Left ventricle myocardium superior (tissue), 1 donor: ENCODE data around the gene LIN52. TPM values are rescaled to one million over a fixed set of nuclear protein-coding genes. Genes with fewer than 3 reads are reported as not detected.
"Not testable (repeated sequence)": the region's sequence is repeated elsewhere in the genome, so short reads cannot be mapped to it uniquely, and the experiment has no call there.

Experiments used
- ATAC-seq: fragments of 200-7000 bp; cut with Tn5 transposase; one replicate; pipeline ENCODE4 v1.9.1; 2020; ENCODE audit warnings: mild to moderate bottlenecking, moderate library complexity
- DNase-seq: peaks from one replicate; pipeline ENCODE4 v3.0.0-alpha.2; 2020
- intact Hi-C: fragments of 100-400 bp; cut with micrococcal nuclease; formaldehyde crosslinking; loops from one replicate; pipeline ENCODE4 v1.11.0; 2022
- total RNA-seq: library from RNA; stranded (reverse); fragmentation: NEBNext Ultra II Directional; extraction: Animal tissue kit (Norgen Biotek cat#: 25700); gene quantifications from one replicate; pipeline ENCODE4 v1.2.1, GENCODE V29; 2021
- donor health status: DM: no; HTN: yes; CAD: no; lungs with severe emphysema.

The LIN52 gene
- total RNA-seq, 1 donor from 2014 or later = 6.9 TPM

DNA sequence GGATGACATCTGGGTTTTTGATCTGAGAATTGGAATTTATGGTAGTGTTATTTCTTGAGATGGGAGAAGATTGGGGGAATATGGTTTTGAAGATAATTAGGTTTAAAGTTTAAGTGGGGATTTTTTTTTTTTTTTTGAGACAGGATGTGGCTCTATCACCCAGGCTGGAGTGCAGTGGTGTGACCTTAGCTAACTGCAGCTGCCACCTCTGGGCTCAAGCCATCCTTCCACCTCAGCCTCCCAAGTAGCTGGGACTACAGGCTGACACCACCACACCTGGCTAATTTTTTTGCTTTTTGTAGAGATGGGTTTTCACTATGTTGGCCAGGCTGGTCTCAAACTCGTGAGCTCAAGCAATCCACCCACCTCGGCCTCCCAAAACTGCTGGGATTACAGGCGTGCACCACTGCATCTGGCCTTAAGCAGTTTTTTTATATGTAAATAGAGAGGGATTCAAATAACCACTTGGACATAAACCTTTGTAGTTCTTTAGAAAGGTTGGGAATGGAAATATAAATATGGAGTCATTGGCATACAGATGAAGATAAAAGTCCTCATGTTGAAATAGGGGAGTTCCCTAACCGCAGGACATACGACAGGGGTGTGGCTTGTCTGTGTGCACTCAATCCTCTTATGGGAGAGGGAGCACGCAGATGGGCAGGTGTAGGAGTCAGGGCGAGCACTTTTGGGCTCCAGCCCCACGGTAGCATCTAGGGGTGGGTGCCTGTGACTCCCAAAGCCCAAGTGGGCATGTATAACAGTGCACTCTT, 4.7 kb downstream of the LIN52 start:
- intact Hi-C loops = no loop called here
- no peak for ATAC-seq

DNA sequence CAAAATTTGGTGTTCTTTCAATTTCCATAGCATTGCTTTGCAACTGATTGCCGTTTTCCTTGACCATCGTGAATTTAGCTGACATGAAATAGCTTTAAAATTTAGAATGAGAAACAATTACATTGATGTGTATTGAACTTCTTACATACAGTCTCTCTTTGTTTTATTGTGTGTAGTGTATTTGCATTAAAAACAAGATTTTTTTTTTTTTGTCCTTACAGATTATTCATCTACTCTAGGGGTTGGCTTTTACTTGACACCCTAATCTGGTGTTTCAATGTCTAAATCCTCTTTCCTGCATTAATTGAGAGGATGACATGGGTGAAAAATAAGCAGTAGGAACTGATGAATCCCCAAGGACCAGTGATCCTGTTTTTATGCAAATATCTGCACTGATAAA, 20.6 kb downstream of the LIN52 start:
- intact Hi-C loops = no loop called here
- ATAC-seq (no peak), DNase-seq (no peak)

More for the DNA sequence above, 4.7 kb downstream of the LIN52 start:
- DNase-seq = no peak

DNA sequence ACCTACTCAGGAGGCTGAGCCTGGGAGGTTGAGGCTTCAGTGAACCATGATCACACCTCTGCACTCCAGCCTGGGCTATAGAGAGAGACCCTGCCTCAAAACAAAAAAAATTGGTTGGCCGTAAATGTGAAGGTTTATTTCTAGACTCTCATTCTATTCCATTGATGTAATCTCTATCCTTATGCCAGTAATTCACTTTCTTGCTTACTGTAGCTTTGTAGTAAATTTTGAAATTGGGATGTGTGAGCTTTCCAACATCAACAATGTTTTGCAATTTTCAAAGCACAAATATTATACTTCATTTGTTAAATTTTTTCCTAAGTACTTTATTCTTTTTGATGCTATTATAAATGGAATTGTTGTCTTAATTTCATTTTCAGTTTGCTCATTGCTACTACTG, 24.6 kb downstream of the LIN52 start:
- intact Hi-C loops = no loop called here
- no peak for ATAC-seq

DNA sequence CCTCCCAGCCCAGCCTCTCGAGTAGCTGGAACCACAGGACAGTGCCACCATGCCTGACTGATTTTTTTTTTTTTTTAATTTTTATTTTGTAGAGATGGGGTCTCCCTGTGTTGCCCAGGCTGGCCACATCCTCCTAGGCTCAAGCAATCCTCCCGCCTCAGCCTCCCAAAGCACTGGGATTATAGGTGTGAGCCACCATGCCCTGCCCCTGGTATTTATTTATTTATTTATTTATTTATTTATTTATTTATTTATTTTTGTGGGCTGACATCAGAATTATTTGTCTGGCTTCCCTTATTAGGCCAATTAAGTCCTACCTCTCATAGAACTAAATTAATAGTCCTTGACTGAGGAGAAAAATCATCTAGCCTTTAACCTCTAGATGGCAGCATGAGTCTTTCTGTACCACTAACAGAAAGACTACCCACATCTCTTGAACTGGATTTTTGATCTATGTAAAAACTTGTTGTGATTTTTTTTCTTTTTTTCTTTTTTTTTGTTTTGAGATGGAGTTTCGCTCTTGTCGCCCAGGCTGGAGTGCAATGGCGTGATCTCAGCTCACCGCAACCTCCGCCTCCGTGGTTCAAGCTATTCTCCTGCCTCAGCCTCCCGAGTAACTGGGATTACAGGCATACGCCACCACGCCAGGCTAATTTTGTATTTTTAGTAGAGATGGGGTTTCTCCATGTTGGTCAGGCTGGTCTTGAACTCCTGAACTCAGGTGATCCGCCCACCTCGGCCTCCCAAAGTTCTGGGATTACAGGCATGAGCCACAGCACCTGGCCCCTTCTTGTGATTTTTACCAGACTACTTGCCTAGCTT, 26.9 kb downstream of the LIN52 start:
- not testable (repeated sequence) for DNase-seq
- intact Hi-C loops = loop anchor here (5.0 kb wide), 1 partner anchor 141 kb away; no protein-coding TSS in a partner anchor
- peak; percentile 60 for ATAC-seq

More for the DNA sequence above, 24.6 kb downstream of the LIN52 start:
- DNase-seq = no peak

DNA sequence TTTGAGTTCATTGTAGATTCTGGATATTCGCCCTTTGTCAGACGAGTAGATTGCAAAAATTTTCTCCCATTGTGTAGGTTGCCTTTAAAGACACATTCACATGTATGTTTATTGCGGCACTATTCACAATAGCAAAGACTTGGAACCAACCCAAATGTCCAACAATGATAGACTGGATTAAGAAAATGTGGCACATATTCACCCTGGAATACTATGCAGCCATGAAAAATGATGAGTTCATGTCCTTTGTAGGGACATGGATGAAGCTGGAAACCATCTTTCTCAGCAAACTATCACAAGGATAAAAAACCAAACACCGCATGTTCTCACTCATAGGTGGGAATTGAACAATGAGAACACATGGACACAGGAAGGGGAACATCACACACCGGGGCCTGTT, 40.7 kb downstream of the LIN52 start:
- intact Hi-C loops, ATAC-seq, DNase-seq: not testable (repeated sequence)

DNA sequence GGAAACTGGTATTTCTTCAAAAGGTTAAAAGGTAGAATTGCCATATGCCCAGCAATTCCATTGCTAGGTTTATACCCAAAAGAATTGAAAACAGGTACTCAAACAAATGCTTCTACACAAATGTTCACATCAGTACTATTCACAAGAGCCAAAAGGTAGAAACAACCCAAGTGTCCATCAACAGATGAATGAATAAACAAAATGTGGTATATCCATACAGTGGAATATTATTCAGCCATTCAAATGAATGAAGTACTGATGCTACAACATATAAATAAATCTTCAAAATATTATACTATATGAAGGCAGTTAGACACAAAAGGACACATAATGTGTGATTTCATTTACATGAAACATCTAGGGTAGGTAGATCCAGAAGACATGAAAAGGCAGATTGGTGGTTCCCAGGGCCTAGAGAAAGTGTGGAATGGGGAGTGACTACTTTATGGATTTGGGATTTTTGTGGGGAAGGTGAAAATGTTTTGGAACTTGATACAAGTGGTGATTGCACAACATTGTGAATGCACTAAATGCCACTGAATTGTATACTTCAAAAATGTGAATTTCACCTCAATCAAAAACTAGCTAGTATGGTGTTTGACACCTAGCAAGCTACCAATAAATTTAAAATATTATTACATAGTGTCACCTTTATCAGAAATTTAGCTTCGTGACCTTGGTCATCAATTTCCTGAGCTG, 41.7 kb downstream of the LIN52 start:
- no peak for ATAC-seq
- intact Hi-C loops = no loop called here
- no peak for DNase-seq

DNA sequence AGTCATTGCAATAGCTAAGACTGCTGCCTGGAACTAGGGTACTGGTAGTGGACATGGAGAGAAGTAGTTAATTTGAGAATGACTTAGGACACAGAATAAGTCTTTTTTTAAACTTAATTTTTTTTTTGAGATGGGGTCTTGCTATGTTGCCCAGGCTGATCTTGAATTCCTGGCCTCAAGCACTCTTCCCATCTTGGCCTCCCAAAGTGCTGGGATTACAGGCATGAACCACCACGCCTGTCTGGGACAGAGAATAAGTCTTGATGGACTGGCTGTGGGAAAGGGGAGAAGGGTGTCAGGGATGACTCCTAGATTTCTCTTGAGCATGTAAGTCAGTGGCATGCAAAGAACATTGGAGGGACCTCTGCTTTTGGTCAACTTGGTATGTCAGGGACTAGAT, 42.9 kb downstream of the LIN52 start:
- DNase-seq (no peak), ATAC-seq (no peak)
- intact Hi-C loops = no loop called here

DNA sequence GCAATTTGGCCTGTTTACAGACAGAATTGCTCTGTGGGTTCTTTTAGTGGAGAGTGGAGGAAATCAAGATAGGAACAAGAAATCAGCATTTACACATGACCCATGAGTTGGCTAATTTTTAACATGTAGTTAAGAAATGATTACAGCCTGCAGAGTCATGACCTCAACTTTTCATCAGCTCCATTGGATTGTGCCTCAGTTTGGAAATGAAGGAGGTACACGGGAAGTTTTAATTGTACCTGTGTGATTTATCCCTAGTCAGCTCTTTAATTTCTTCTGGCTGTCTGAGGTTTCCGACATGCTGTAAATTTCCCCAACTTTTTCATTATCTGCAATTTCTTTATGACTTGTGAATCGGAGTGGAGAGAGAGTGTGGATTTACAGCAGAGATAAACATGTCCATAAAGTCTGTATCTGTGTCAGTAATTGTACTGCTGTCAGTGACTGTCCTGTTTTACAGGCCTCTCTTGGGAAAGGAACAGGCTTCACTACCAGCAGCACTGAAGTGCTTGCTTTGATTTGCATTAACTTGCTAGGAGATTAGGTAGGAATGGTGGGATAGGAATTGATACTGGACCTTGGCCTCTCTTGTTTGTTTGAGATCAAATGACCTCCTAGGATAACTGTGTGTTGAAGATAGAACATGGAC, 49.2 kb downstream of the LIN52 start:
- ATAC-seq = no peak
- intact Hi-C loops = no loop called here

DNA sequence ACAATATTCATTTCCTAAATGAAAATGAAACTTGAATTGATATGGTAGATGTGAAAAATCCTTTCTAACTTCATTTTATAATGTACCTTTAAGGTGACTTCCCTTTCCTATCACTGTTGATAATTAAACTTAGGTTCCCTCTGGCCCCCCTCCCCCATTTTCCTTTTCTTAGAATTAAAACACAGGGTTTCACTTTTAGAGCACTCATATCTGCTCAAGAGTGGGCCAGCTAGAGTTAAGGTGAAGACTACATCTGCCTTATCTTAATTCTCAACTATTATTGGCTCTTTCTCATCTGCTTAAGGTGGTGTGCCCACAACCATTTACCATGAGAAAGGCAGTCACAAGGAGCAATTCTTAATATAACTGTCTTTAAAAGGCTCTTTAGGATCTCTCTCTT, 49.7 kb downstream of the LIN52 start:
- intact Hi-C loops = no loop called here
- no peak for ATAC-seq
- no peak for DNase-seq

More for the DNA sequence above, 49.2 kb downstream of the LIN52 start:
- no peak for DNase-seq

DNA sequence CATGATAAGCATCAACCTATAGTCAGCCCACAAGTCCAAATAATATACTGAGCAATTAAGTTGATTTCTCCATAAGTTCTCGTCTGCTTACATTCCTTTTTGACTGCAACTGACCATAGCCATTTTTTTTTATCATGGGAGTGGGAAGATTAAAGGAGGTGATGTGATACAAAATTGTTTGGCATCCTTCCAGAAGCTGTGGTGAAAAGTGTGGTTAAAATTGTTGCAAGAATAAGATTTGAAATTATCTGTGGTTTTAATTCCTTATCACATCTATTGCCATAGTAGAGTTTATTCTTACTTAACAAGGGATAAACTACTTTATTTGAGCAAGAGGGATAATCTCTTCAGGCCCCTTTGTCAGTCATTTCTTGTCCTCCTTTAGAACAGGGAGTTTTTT, 50.7 kb downstream of the LIN52 start:
- ATAC-seq (no peak), DNase-seq (no peak)
- intact Hi-C loops = no loop called here

DNA sequence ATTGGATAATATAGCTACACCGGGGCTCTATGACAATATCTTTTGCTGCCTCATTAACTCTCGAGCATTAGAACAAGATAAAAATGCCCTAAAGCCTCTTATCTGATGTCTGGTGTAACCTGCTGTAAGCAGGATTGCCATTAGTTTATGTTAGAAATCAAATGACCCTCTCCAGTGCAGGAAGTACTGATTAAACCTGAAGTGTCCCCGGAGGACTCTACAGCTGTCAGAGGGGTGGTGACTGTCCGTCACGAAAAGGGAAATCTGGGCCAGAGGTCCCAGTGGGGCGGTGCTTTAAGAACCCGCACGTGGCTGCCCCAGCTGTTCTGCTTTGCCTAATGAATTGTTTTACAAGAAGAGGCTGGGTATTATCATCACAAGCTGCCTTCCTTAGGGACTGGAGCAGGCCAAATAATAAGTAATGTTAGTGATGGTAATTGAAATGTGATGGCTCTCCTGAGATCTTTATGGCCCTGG, 55.7 kb downstream of the LIN52 start:
- DNase-seq = peak; percentile 87
- intact Hi-C loops = no loop called here

DNA sequence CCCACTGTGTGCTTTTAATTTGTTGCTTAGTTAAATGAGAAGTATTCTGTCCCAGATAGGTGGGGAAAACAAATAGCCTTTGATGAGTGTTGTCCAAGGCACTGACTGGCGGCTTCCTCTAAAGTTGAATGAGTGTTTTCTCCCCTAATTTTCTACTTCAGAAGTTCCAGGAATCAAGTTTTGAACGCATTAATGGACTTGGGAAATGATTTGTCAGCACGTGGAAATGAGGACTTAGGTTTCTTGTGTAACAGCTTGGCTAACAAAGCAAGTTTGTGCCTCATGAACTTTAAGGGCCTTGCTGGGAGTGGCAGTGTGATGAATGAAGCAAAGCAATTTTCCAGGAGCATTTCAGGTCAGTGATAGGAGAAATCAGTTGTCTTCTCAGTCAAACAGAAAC, 56.9 kb downstream of the LIN52 start:
- intact Hi-C loops = no loop called here
- DNase-seq (no peak), ATAC-seq (peak; percentile 54)

More for the DNA sequence above, 55.7 kb downstream of the LIN52 start:
- ATAC-seq = peak; percentile 99

DNA sequence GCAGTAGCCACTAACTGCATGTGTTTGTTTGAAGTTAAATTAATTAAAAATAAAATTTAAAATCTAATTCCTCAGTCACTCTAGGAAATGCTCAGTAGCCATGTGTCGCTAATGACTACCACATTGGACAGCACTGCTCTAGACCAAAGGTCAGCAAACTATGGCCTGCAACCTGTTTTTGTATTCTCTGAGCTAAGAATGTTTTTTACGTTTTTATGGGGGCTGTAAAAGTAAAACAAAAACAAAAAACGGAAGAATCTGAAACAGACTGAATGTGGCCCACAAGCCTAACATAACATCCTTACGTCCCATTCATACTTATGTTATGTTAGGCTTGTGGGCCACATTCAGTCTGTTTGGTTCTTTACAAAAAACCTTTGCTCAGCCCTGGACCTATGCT, 57.8 kb downstream of the LIN52 start:
- DNase-seq (no peak), ATAC-seq (no peak)
- intact Hi-C loops = no loop called here

DNA sequence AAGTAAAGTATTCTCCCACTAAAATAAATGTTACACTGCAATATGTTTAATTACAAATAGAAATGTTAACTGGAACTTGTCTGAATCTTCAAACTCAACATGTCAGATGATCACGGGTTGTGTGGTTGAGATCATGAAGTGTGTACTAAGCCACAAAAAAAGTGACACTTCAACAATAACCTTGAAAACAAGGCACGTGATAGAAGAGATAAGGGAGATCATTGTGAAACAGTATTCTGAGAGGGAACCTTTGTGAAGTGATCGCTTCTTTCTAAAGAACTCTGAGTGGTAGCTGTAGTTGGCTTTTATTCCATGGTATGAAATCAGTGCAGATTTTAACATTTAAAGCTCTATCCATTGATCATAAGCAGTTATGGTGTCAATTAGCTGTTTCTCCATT, 60.0 kb downstream of the LIN52 start:
- no peak for ATAC-seq
- no peak for DNase-seq
- intact Hi-C loops = no loop called here

DNA sequence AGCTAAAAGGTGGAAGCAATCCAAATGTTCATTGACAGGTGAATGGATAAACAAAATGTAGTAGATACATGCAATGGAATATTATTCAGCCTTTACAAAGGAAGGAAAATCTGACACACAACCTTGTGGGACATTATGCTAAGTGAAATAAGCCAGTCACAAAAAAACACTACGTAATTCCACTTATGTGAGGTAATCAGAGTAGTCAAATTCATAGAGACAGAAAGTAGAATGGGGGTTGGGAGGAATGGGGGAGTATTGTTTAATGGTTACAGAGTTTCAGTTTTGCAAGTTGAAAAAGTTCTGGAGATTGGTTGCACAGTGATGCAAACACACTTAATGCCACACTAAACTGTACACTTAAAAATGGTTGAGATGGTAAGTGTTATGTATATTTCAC, 62.8 kb downstream of the LIN52 start:
- ATAC-seq (no peak), DNase-seq (no peak)
- intact Hi-C loops = no loop called here

DNA sequence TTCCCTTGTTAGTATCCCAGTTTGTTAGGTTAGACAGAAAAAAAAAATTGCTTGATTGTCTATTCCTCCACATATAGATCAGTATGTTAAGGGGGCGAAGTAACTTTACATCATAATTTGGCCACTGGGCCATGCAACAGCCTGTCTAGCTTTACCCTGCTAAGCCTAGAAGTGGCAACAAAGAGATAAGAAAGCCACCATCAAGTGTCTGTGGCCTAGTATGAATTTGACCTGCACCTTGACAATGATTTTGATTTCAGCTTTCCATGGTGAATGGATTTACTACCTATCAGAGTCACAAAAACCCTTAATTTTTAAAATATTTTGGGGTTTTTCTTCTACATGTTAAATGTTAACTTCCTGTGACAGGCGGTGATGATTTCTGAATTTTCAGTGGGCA, 63.9 kb downstream of the LIN52 start:
- no peak for ATAC-seq
- DNase-seq = no peak

DNA sequence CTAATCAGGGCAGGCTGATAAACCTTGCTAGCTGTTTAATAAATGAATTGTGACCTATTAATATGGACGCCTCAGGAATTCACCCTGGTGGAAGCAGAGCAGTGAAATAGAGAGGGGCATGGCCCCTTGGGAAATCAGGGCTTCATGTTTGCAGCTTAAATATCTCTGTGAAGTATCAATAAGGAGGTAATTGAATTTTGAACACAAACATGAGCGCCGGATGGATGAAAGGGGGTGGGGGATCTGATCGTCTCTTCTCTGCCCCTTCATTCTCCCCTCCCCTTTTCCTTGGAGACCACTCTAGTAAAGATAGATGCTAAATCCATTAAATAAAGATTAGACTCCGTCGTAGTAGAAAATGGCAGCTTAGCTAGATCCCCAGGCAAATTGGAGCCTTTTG, 70.5 kb downstream of the LIN52 start:
- intact Hi-C loops = no loop called here
- DNase-seq (no peak), ATAC-seq (no peak)

More for the DNA sequence above, 63.9 kb downstream of the LIN52 start:
- intact Hi-C loops = no loop called here

DNA sequence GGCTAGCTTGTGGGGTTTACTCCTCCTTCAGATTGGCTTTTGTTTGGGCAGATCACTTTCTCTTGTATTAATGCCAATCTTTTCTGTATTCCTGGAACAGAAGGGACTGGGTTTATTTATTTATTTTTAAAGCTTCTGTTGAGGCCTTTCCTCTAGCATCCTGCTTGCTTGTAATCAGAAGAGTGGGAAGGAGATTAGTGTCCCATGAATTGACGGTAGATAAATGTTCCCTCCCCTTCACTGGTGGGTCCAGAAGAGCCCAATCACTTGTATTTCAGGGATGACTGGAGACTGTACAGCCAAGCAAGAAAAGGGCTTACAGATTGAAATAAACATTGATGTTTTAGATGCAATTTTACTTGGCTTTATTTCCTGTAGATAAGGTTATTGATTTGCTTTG, 71.0 kb downstream of the LIN52 start:
- no peak for DNase-seq
- ATAC-seq = no peak
- intact Hi-C loops = no loop called here

DNA sequence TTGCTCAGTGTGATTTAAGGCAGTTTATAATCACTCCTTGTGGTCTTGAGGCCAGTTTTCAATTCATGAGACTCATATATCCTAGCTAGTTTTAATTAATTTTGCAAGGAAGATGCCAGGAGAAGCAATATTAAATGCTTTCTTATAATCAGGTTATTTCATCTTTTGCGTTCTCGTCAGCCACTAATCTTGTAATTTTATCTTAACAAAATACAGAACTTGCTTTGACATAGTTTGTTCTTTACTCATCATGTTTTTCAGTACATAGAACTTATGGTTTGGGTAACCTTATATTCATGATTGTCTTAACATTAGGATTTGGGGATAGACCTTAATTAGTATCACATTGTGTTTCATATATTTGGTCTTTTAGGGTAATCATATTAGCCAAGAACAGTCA, 76.0 kb downstream of the LIN52 start:
- intact Hi-C loops = no loop called here
- DNase-seq (no peak), ATAC-seq (no peak)
